Neural cell (in vitro differentiated cells): Measurements from ENCODE around the gene CITED2. TPM values are rescaled to one million over a fixed set of nuclear protein-coding genes. Genes with fewer than 3 reads are reported as not detected.

Source experiments
- H2AFZ ChIP-seq: fragments of 200-600, 300-800 bp; sonication (generic), shearing (Covaris generic); 2 replicates; pipeline ENCODE4 v1.6.0; 2014; ENCODE audit warnings: low read depth, mild to moderate bottlenecking, antibody characterized with exemption, low read length, moderate library complexity
- H3F3A ChIP-seq: fragments of 200-600 bp; shearing (Covaris generic); 2 replicates; pipeline ENCODE4 v1.6.1; 2016; ENCODE audit warnings: mild to moderate bottlenecking, moderate library complexity, mixed read lengths, antibody characterized with exemption, low read length; ENCODE audit not compliant: insufficient read depth, poor library complexity, severe bottlenecking
- H3K27ac ChIP-seq: fragments of 200-600, 300-800 bp; sonication (generic), shearing (Covaris generic); 2 replicates; pipeline ENCODE4 v1.5.1; 2014; ENCODE audit warnings: mild to moderate bottlenecking, low read length, moderate library complexity
- H3K27me3 ChIP-seq: fragments of 300-800, 200-600 bp; sonication (generic), shearing (Covaris generic); 2 replicates; pipeline ENCODE4 v1.6.0; 2014; ENCODE audit warnings: mild to moderate bottlenecking, low read depth, low read length, moderate library complexity; ENCODE audit not compliant: insufficient read depth
- H3K36me3 ChIP-seq: fragments of 300-800, 200-600 bp; sonication (generic), shearing (Covaris generic); 2 replicates; pipeline ENCODE4 v1.5.1; 2014; ENCODE audit warnings: mild to moderate bottlenecking, antibody characterized with exemption, low read length, moderate library complexity; ENCODE audit not compliant: insufficient read depth
- H3K4me2 ChIP-seq: fragments of 300-800, 200-600 bp; sonication (generic), shearing (Covaris generic); 2 replicates; pipeline ENCODE4 v1.6.0; 2014; ENCODE audit warnings: mild to moderate bottlenecking, low read length
- H3K4me3 ChIP-seq: fragments of 300-800, 200-600 bp; sonication (generic), shearing (Covaris generic); 2 replicates; pipeline ENCODE4 v1.5.1; 2014; ENCODE audit warnings: mild to moderate bottlenecking, low read length, moderate library complexity
- H3K79me2 ChIP-seq: fragments of 200-600 bp; shearing (Covaris generic); replicated peaks from 2 replicates; pipeline ENCODE4 v1.6.0; 2014; ENCODE audit warnings: mild to moderate bottlenecking, low read length, moderate library complexity; ENCODE audit not compliant: insufficient read depth
- H3K9ac ChIP-seq: fragments of 300-800, 200-600 bp; sonication (generic), shearing (Covaris generic); 2 replicates; pipeline ENCODE4 v1.6.1; 2016; ENCODE audit warnings: mild to moderate bottlenecking, low read length, mixed read lengths
- H3K9me2 ChIP-seq: fragments of 200-600 bp; shearing (Covaris generic); 2 replicates; pipeline ENCODE4 v1.6.1; 2016; ENCODE audit warnings: mild to moderate bottlenecking, low read length, mixed read lengths; ENCODE audit not compliant: insufficient read depth
- H3K9me3 ChIP-seq: fragments of 200-600, 300-800 bp; sonication (generic), shearing (Covaris generic); 2 replicates; pipeline ENCODE4 v1.6.1; 2016; ENCODE audit warnings: mild to moderate bottlenecking, mixed run types, low read length, moderate library complexity, mixed read lengths
- H4K20me1 ChIP-seq: fragments of 200-600 bp; shearing (Covaris generic); 2 replicates; pipeline ENCODE4 v1.6.1; 2016; ENCODE audit warnings: mild to moderate bottlenecking, mixed run types; ENCODE audit not compliant: insufficient read depth
- CTCF ChIP-seq: fragments of 450-650 bp; IDR thresholded peaks from 2 replicates; pipeline ENCODE4 v1.5.1; 2014; ENCODE audit warnings: antibody characterized with exemption, mild to moderate bottlenecking, moderate library complexity; ENCODE audit not compliant: poor library complexity, severe bottlenecking
- EP300 ChIP-seq: fragments of 450-650 bp; conservative IDR thresholded peaks from 2 replicates; pipeline ENCODE4 v1.6.1; 2014; ENCODE audit warnings: antibody characterized with exemption, mild to moderate bottlenecking, moderate library complexity; ENCODE audit not compliant: poor library complexity, severe bottlenecking
- EZH2 ChIP-seq: fragments of 200-600, 300-800 bp; shearing (Covaris generic), sonication (generic); IDR thresholded peaks from 2 replicates; pipeline ENCODE4 v1.6.1; 2014; ENCODE audit warnings: antibody characterized with exemption, low read length, borderline replicate concordance, mild to moderate bottlenecking; ENCODE audit not compliant: insufficient read depth, poor library complexity, severe bottlenecking
- MXI1 ChIP-seq: fragments of 450-650 bp; conservative IDR thresholded peaks from 2 replicates; pipeline ENCODE4 v1.6.1; 2014; ENCODE audit warnings: antibody characterized with exemption, mild to moderate bottlenecking; ENCODE audit not compliant: poor library complexity, severe bottlenecking
- POLR2AphosphoS5 ChIP-seq: IDR thresholded peaks from 2 replicates; pipeline ENCODE4 v1.6.1; 2012
- RAD21 ChIP-seq: fragments of 450-650 bp; conservative IDR thresholded peaks from 2 replicates; pipeline ENCODE4 v1.6.1; 2014; ENCODE audit warnings: antibody characterized with exemption, mild to moderate bottlenecking, moderate library complexity
- SMC3 ChIP-seq: fragments of 450-650 bp; conservative IDR thresholded peaks from 2 replicates; pipeline ENCODE4 v1.6.1; 2014; ENCODE audit warnings: antibody characterized with exemption, mild to moderate bottlenecking, moderate library complexity; ENCODE audit not compliant: poor library complexity
- TAF1 ChIP-seq: IDR thresholded peaks from 2 replicates; pipeline ENCODE4 v1.6.1; 2012; ENCODE audit warnings: low read depth
- polyA plus RNA-seq: library from polyadenylated mRNA; depleted of rRNA; stranded (reverse); fragments of >200 nt; gene quantifications from 2 replicates; pipeline ENCODE4 v1.2.3, GENCODE V29; 2014
- TF ChIP-seq, protein P1 (sequence below): IDR thresholded peaks from 2 replicates; pipeline ENCODE4 v1.6.1; 2012; ENCODE audit warnings: borderline replicate concordance

CITED2 gene
- polyA plus RNA-seq, 1 donor from 2014 or later = 38.1 TPM

- Histone ChIP-seq H2AFZ (no peak overlapping the region), H3K9ac (no peak overlapping the region), H3K9me3 (no peaks in the 10 kb centered on the region), H3K4me2 (no peak overlapping the region), H3K4me3 (no peak overlapping the region), H3K9me2 (no peaks in the 10 kb centered on the region), H3F3A (no peaks in the 10 kb centered on the region), H3K27me3 (no peaks in the 10 kb centered on the region), H3K79me2 (no peaks in the 10 kb centered on the region), H4K20me1 (no peaks in the 10 kb centered on the region), H3K36me3 (no peaks in the 10 kb centered on the region), H3K27ac (no peak overlapping the region)
- TF ChIP-seq, protein P1, sequence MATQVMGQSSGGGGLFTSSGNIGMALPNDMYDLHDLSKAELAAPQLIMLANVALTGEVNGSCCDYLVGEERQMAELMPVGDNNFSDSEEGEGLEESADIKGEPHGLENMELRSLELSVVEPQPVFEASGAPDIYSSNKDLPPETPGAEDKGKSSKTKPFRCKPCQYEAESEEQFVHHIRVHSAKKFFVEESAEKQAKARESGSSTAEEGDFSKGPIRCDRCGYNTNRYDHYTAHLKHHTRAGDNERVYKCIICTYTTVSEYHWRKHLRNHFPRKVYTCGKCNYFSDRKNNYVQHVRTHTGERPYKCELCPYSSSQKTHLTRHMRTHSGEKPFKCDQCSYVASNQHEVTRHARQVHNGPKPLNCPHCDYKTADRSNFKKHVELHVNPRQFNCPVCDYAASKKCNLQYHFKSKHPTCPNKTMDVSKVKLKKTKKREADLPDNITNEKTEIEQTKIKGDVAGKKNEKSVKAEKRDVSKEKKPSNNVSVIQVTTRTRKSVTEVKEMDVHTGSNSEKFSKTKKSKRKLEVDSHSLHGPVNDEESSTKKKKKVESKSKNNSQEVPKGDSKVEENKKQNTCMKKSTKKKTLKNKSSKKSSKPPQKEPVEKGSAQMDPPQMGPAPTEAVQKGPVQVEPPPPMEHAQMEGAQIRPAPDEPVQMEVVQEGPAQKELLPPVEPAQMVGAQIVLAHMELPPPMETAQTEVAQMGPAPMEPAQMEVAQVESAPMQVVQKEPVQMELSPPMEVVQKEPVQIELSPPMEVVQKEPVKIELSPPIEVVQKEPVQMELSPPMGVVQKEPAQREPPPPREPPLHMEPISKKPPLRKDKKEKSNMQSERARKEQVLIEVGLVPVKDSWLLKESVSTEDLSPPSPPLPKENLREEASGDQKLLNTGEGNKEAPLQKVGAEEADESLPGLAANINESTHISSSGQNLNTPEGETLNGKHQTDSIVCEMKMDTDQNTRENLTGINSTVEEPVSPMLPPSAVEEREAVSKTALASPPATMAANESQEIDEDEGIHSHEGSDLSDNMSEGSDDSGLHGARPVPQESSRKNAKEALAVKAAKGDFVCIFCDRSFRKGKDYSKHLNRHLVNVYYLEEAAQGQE = no peak
- no peak for TF ChIP-seq EZH2
- no peak for TF ChIP-seq EP300
Observed at GRCh38 chr6:139361211-139361610, 13.2 kb downstream of the CITED2 start.

DNA sequence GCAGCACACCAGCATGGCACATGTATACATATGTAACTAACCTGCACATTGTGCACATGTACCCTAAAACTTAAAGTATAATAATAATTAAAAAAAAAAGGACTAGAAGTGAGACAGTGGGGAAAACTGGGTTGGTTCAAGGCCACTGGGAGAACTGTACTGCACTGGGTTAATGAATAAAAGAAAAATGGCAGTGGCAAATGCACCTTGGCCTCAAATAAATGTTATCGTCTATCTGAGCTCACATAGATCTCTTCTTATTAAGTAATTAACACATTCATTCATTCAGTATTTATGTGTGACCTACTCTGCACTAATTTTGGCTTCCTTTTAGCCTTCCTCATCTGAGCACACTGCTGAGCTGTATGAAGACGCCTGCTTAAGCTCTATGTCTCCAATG lies 17.5 kb downstream of the CITED2 start:
- no peaks in the 10 kb centered on the region for H3F3A ChIP-seq
- no peak overlapping the region for H2AFZ ChIP-seq
- H3K4me3 ChIP-seq = no peak overlapping the region
- no peaks in the 10 kb centered on the region for H3K9me3 ChIP-seq
- no peak overlapping the region for H3K9ac ChIP-seq
- no peak overlapping the region for H3K27ac ChIP-seq
- H3K79me2 ChIP-seq = no peaks in the 10 kb centered on the region
- no peaks in the 10 kb centered on the region for H3K36me3 ChIP-seq
- H3K9me2 ChIP-seq = no peaks in the 10 kb centered on the region
- no peaks in the 10 kb centered on the region for H3K27me3 ChIP-seq
- H3K4me2 ChIP-seq = no peak overlapping the region
- TF ChIP-seq EP300 (no peak), CTCF (no peak), MXI1 (no peak), POLR2AphosphoS5 (no peak), TAF1 (no peak)
- no peaks in the 10 kb centered on the region for H4K20me1 ChIP-seq

- Histone ChIP-seq H3K27ac (no peak overlapping the region), H3K9ac (no peak overlapping the region), H3K4me3 (no peak overlapping the region), H4K20me1 (no peaks in the 10 kb centered on the region), H3K9me3 (no peaks in the 10 kb centered on the region), H2AFZ (no peak overlapping the region), H3K79me2 (no peaks in the 10 kb centered on the region), H3K27me3 (no peaks in the 10 kb centered on the region), H3F3A (no peaks in the 10 kb centered on the region), H3K9me2 (no peaks in the 10 kb centered on the region), H3K4me2 (no peak overlapping the region), H3K36me3 (no peaks in the 10 kb centered on the region)
- TF ChIP-seq POLR2AphosphoS5 (no peak), MXI1 (no peak), EZH2 (no peak), TAF1 (no peak), EP300 (no peak), SMC3 (no peak), CTCF (no peak), RAD21 (no peak)
- TF ChIP-seq, protein P1 = no peak
Observed at GRCh38 chr6:139355777-139356445, 18.5 kb downstream of the CITED2 start.
